Caco-2 (cell line): Measurements from ENCODE around the gene PIGP. TPM values are rescaled to one million over a fixed set of nuclear protein-coding genes. Genes with fewer than 3 reads are reported as not detected.

Experiments used
- BruUV-seq: library from RNA; stranded (reverse); fragments of 400-500 nt; replicated peaks from 2 replicates; lab custom pipeline; 2021; lab: Mats Ljungman, UMichigan
- CTCF ChIA-PET: fragments of 300-600 bp; sonication (Branson Sonifier 250); formaldehyde crosslinking; loops from one replicate; lab custom pipeline; 2022; ENCODE audit warnings: antibody characterized with exemption; lab: Charles Lee
- POLR2A ChIA-PET: fragments of 300-600 bp; sonication (Branson Sonifier 250); formaldehyde crosslinking; loops from one replicate; lab custom pipeline; 2022; ENCODE audit warnings: antibody characterized with exemption; lab: Charles Lee
- DNase-seq, 2 experiments: peaks; one replicate each; pipeline versions ENCODE4 v3.0.0 to v3.0.0-alpha.2; 2020 to 2022
- H3K27me3 ChIP-seq: replicated peaks from 2 replicates; pipeline ENCODE4 v1.6.0; 2011; ENCODE audit warnings: low read length; ENCODE audit not compliant: control insufficient read depth, insufficient read depth
- H3K36me3 ChIP-seq: 2 replicates; pipeline ENCODE4 v1.5.1; 2011; ENCODE audit warnings: low read length; ENCODE audit not compliant: control insufficient read depth, insufficient read depth
- H3K4me1 ChIP-seq: fragments of 250-450 bp; sonication (Bioruptor Pico); 2 replicates; pipeline ENCODE4 v1.5.1; 2020; ENCODE audit warnings: mild to moderate bottlenecking
- H3K4me3 ChIP-seq: 2 replicates; pipeline ENCODE4 v1.5.1; 2011; ENCODE audit warnings: low read depth, mild to moderate bottlenecking, control low read depth, low read length
- H3K9me3 ChIP-seq: fragments of 250-450 bp; sonication (Bioruptor Pico); 2 replicates; pipeline ENCODE4 v1.5.1; 2020; ENCODE audit warnings: mild to moderate bottlenecking, moderate library complexity
- H3K27ac Mint-ChIP-seq: one replicate; pipeline ENCODE4 v1.8.0; 2022; ENCODE audit warnings: mixed read lengths; ENCODE audit not compliant: unreplicated experiment
- H3K27me3 Mint-ChIP-seq: one replicate; pipeline ENCODE4 v1.8.0; 2022; ENCODE audit warnings: mixed read lengths; ENCODE audit not compliant: insufficient read depth, unreplicated experiment
- H3K36me3 Mint-ChIP-seq: one replicate; pipeline ENCODE4 v1.8.0; 2022; ENCODE audit warnings: mild to moderate bottlenecking, mixed read lengths; ENCODE audit not compliant: insufficient read depth, unreplicated experiment
- H3K4me1 Mint-ChIP-seq: one replicate; pipeline ENCODE4 v1.8.0; 2022; ENCODE audit warnings: low read depth, mixed read lengths; ENCODE audit not compliant: unreplicated experiment
- H3K4me3 Mint-ChIP-seq: one replicate; pipeline ENCODE4 v1.8.0; 2022; ENCODE audit warnings: mild to moderate bottlenecking, moderate library complexity, mixed read lengths; ENCODE audit not compliant: unreplicated experiment
- H3K9me3 Mint-ChIP-seq: one replicate; pipeline ENCODE4 v1.8.0; 2022; ENCODE audit warnings: mixed read lengths; ENCODE audit not compliant: unreplicated experiment
- CTCF ChIP-seq, 2 experiments: fragments of 200-600 bp in 1 of 2; IDR thresholded peaks; 1 replicate in 1 of 2; 2 replicates in 1 of 2; pipeline versions ENCODE4 v1.5.1 to v1.8.0; 2011 to 2022; ENCODE audit warnings: antibody characterized with exemption in 1 of 2, control low read depth in 1 of 2, inconsistent platforms in 1 of 2, low read depth in 1 of 2, low read length in 1 of 2, mild to moderate bottlenecking in 1 of 2, moderate library complexity in 1 of 2; ENCODE audit not compliant: insufficient read depth in 1 of 2, severe bottlenecking in 1 of 2, unreplicated experiment in 1 of 2
- intact Hi-C: fragments of 100-400 bp; cut with micrococcal nuclease; formaldehyde crosslinking; loops from one replicate; pipeline ENCODE4 v1.10.0; 2022; ENCODE audit not compliant: unreplicated experiment
- total RNA-seq: library from RNA; stranded (reverse); gene quantifications from 2 replicates; pipeline ENCODE4 v1.2.3, GENCODE V29; 2022

The PIGP gene
- total RNA-seq, 1 experiment from 2014 or later = 23.4 TPM

GRCh38 chr21:37072274-37072987 lies 440 bp downstream of the PIGP start:
- no TSS peak for BruUV-seq
- Mint-ChIP-seq H3K4me1 (peaks cover 20% of the 10 kb centered on the region), H3K27me3 (no peaks in the 10 kb centered on the region), H3K9me3 (no peaks in the 10 kb centered on the region), H3K4me3 (peak overlapping the region; percentile 98), H3K36me3 (peaks cover 38% of the 10 kb centered on the region), H3K27ac (peak overlapping the region; percentile 88)
- ChIA-PET CTCF (interaction anchor here (0.5 kb wide), 1 partner anchor 45 kb away, joined by 4 read pairs; no protein-coding TSS in a partner anchor), POLR2A (interaction anchor here (0.5 to 1.3 kb wide), 2 partner anchors 62 to 83 kb away, joined by 6 to 13 read pairs; no protein-coding TSS in a partner anchor)
- DNase-seq = peak; percentile 81 to 82
- Histone ChIP-seq H3K9me3 (no peaks in the 10 kb centered on the region; the same call in 1 of the 2 replicates), H3K4me1 (peaks cover 9% of the 10 kb centered on the region; the same call in 1 of the 2 replicates), H3K4me3 (peak overlapping the region; percentile 87), H3K27me3 (no peaks in the 10 kb centered on the region), H3K36me3 (no peaks in the 10 kb centered on the region; the same call in 1 of the 2 replicates)
- intact Hi-C loops = loop anchor here (1.0 to 5.0 kb wide), 2 partner anchors 12 to 60 kb away; no protein-coding TSS in a partner anchor
- no peak for TF ChIP-seq CTCF (IDR thresholded peaks at IDR 0.05; ENCODE audit: insufficient read depth in 1 of 2, low read depth in 1 of 2, low read length in 1 of 2, severe bottlenecking in 1 of 2, unreplicated experiment in 1 of 2)

GRCh38 chr21:37071561-37072273 lies 1.2 kb downstream of the PIGP start:
- H3K27me3 ChIP-seq = no peaks in the 10 kb centered on the region
- peaks cover 9% of the 10 kb centered on the region; the same call in 1 of the 2 replicates for H3K4me1 ChIP-seq
- BruUV-seq = TSS peak; percentile 47
- TF ChIP-seq CTCF (IDR thresholded peaks at IDR 0.05; ENCODE audit: insufficient read depth in 1 of 2, low read depth in 1 of 2, low read length in 1 of 2, severe bottlenecking in 1 of 2, unreplicated experiment in 1 of 2) = no peak
- Mint-ChIP-seq H3K27me3 (no peaks in the 10 kb centered on the region), H3K27ac (peak overlapping the region; percentile 88), H3K4me3 (peak overlapping the region; percentile 98), H3K4me1 (peaks cover 20% of the 10 kb centered on the region), H3K36me3 (peaks cover 42% of the 10 kb centered on the region), H3K9me3 (no peaks in the 10 kb centered on the region)
- H3K9me3 ChIP-seq = no peaks in the 10 kb centered on the region; the same call in 1 of the 2 replicates
- DNase-seq = peak in 1 of 2 experiments; percentile 22
- ChIA-PET CTCF (no interaction called here), POLR2A (interaction anchor here (1.3 kb wide), 1 partner anchor 62 kb away, joined by 6 read pairs; no protein-coding TSS in a partner anchor)
- intact Hi-C loops = loop anchor here (1.0 to 5.0 kb wide), 2 partner anchors 11 to 59 kb away; no protein-coding TSS in a partner anchor
- no peaks in the 10 kb centered on the region; the same call in 1 of the 2 replicates for H3K36me3 ChIP-seq
- H3K4me3 ChIP-seq = peak overlapping the region; percentile 87

- no peak overlapping the region for H3K4me3 Mint-ChIP-seq
- Histone ChIP-seq H3K4me3 (no peak overlapping the region), H3K4me1 (peaks cover 4% of the 10 kb centered on the region), H3K9me3 (no peaks in the 10 kb centered on the region), H3K36me3 (no peaks in the 10 kb centered on the region; the same call in 1 of the 2 replicates), H3K27me3 (no peaks in the 10 kb centered on the region)
- no peaks in the 10 kb centered on the region for H3K27me3 Mint-ChIP-seq
- BruUV-seq = no TSS peak
- TF ChIP-seq CTCF (IDR thresholded peaks at IDR 0.05; ENCODE audit: insufficient read depth in 1 of 2, low read depth in 1 of 2, low read length in 1 of 2, severe bottlenecking in 1 of 2, unreplicated experiment in 1 of 2) = no peak
- ChIA-PET POLR2A (no interaction called here), CTCF (no interaction called here)
- peaks cover 12% of the 10 kb centered on the region for H3K4me1 Mint-ChIP-seq
- intact Hi-C loops = no loop called here
- H3K9me3 Mint-ChIP-seq = no peaks in the 10 kb centered on the region
- peaks cover 23% of the 10 kb centered on the region for H3K36me3 Mint-ChIP-seq
- no peak overlapping the region for H3K27ac Mint-ChIP-seq
- no peak for DNase-seq
Observed at GRCh38 chr21:37065561-37066177, 7.2 kb downstream of the PIGP start.
